Testis (tissue), 2 donors: ENCODE results near the gene ADAMTS7.

ENCODE experiments used
- CTCF ChIP-seq, 3 experiments: fragments of 450-650 bp in 2 of 3; fragments of 200-600 bp in 1 of 3; sonication (generic) in 1 of 3; IDR thresholded peaks; one replicate each; pipeline ENCODE4 v1.5.1; 2016 to 2019; ENCODE audit warnings: antibody characterized with exemption in 3 of 3, mild to moderate bottlenecking in 2 of 3, moderate library complexity in 1 of 3
- POLR2A ChIP-seq: fragments of 450-650 bp; IDR thresholded peaks from one replicate; pipeline ENCODE4 v1.6.1; 2017; ENCODE audit warnings: antibody characterized with exemption, mild to moderate bottlenecking, moderate library complexity

- TF ChIP-seq CTCF (IDR thresholded peaks at IDR 0.05) (no peak), POLR2A (no peak)
Observed at GRCh38 chr15:78828920-78829319, 17.7 kb upstream of the ADAMTS7 start.
